Measurements from ENCODE around the gene C6orf141. TPM values are rescaled to one million over a fixed set of nuclear protein-coding genes. Genes with fewer than 3 reads are reported as not detected.

Gene C6orf141
- total and polyA plus RNA-seq, 2 of the 13 experiments (the other 11 are each of a cell fraction or from before 2014, with no cell fraction given): 0.07 TPM; not detected in 1

GRCh38 chr6:49530141-49530776, 20.2 kb upstream of the C6orf141 start:
- H3K4me3 ChIP-seq (replicated peaks in 1 of 3; ENCODE audit: insufficient read depth in 1 of 3, low read depth in 2 of 3, low read length in 3 of 3): no peak overlapping the region
- ChIA-PET CTCF (ENCODE audit: low intra/inter-chr PET ratio, low total read pairs) (interaction anchor here (1.6 to 4.9 kb wide), 2 partner anchors 77 to 93 kb away, joined by 7 to 103 read pairs; no protein-coding TSS in a partner anchor), POLR2A (no interaction called here)
- no peaks in the 10 kb centered on the region for H3K9me3 ChIP-seq (ENCODE audit: low read length)
- H3K4me1 ChIP-seq (ENCODE audit: insufficient read depth, low read length): peaks cover 33% of the 10 kb centered on the region
- ATAC-seq (no peak), FAIRE-seq (no peak), DNase-seq (ENCODE audit: low spot score) (no peak)
- BruUV-seq (replicated peaks): no TSS peak
- no peaks in the 10 kb centered on the region for H4K20me1 ChIP-seq (ENCODE audit: insufficient read depth, low read length)
- in situ Hi-C loops (cut with HindIII; ENCODE audit: extremely low pct_ligation_motif_present, low pct_unique_long_range_greater_than_20kb) (no loop called here), intact Hi-C loops (cut with micrococcal nuclease; ENCODE audit: unreplicated experiment) (loop anchor here (5.0 kb wide), 1 partner anchor 42 kb away; no protein-coding TSS in a partner anchor)
- TF ChIP-seq, protein P1, sequence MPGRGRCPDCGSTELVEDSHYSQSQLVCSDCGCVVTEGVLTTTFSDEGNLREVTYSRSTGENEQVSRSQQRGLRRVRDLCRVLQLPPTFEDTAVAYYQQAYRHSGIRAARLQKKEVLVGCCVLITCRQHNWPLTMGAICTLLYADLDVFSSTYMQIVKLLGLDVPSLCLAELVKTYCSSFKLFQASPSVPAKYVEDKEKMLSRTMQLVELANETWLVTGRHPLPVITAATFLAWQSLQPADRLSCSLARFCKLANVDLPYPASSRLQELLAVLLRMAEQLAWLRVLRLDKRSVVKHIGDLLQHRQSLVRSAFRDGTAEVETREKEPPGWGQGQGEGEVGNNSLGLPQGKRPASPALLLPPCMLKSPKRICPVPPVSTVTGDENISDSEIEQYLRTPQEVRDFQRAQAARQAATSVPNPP (CRISPR knock-in tag; IDR thresholded peaks at IDR 0.05): no peak
- TF ChIP-seq RNF2 (conservative IDR thresholded peaks at IDR 0.05; ENCODE audit: low read depth) (no peak), ZNF782 (CRISPR knock-in tag; IDR thresholded peaks at IDR 0.05; ENCODE audit: borderline replicate concordance) (no peak), ZMYM3 (CRISPR knock-in tag; IDR thresholded peaks at IDR 0.05) (no peak), THYN1 (CRISPR knock-in tag; IDR thresholded peaks at IDR 0.05; ENCODE audit: borderline replicate concordance, low read depth) (no peak), RFX3 (CRISPR knock-in tag; IDR thresholded peaks at IDR 0.05) (no peak), CEBPB (IDR thresholded peaks at IDR 0.05; ENCODE audit: borderline replicate concordance, low read depth, low read length) (peak; percentile 36; the same call in 1 of the 2 replicates)
- TF ChIP-seq, protein P2, sequence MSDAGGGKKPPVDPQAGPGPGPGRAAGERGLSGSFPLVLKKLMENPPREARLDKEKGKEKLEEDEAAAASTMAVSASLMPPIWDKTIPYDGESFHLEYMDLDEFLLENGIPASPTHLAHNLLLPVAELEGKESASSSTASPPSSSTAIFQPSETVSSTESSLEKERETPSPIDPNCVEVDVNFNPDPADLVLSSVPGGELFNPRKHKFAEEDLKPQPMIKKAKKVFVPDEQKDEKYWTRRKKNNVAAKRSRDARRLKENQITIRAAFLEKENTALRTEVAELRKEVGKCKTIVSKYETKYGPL (CRISPR knock-in tag; IDR thresholded peaks at IDR 0.05): no peak
- no peak overlapping the region for H2AFZ ChIP-seq (ENCODE audit: low read length)
- no peaks in the 10 kb centered on the region for H3K36me3 ChIP-seq (replicated peaks in 1 of 2; ENCODE audit: control insufficient read depth in 1 of 2, insufficient read depth in 2 of 2, low read length in 2 of 2)
- H3K9ac ChIP-seq (ENCODE audit: insufficient read depth, low read depth, low read length): no peak overlapping the region
- H3K27ac ChIP-seq (ENCODE audit: extremely low read length, insufficient read depth, low read length): no peak overlapping the region
- 35% methylated on average over 2 of the region's 2 CpGs for WGBS (ENCODE audit: low lambda C conversion rate)
- H3K79me2 ChIP-seq (ENCODE audit: insufficient read depth, low read length): no peaks in the 10 kb centered on the region
- H3K4me2 ChIP-seq (ENCODE audit: low read depth, low read length): no peak overlapping the region
- H3K27me3 ChIP-seq (ENCODE audit: control insufficient read depth in 1 of 2, insufficient read depth in 2 of 2, low read length in 2 of 2): no peaks in the 10 kb centered on the region

All from HepG2 (cell line).